SK-N-SH (cell line): ENCODE data around the gene SVOP. TPM values are rescaled to one million over a fixed set of nuclear protein-coding genes. Genes with fewer than 3 reads are reported as not detected.

Experiments used
- CTCF ChIA-PET: fragments of 300-600, 350-600 bp; formaldehyde crosslinking; extraction: SDS; loops from one replicate; lab custom pipeline; 2021; lab: Yijun Ruan, JAX
- POLR2A ChIA-PET: fragments of 350-600 bp; sonication (Branson Sonifier 250); formaldehyde crosslinking; extraction: SDS; loops from one replicate; lab custom pipeline; 2020; ENCODE audit warnings: antibody characterized with exemption, inconsistent platforms; lab: Yijun Ruan, JAX
- DNase-seq: peaks from one replicate; pipeline ENCODE4 v3.0.0; 2012
- H2AFZ ChIP-seq: fragments of 200-600 bp; sonication (generic); 2 replicates; pipeline ENCODE4 v1.8.1; 2016; ENCODE audit warnings: antibody characterized with exemption, mild to moderate bottlenecking, low read depth
- H3F3A ChIP-seq: fragments of 200-600 bp; sonication (generic); replicated peaks from 2 replicates; pipeline ENCODE3; 2016; ENCODE audit warnings: antibody characterized with exemption, mild to moderate bottlenecking; ENCODE audit not compliant: insufficient read depth
- H3K27ac ChIP-seq, 2 experiments: fragments of 200-500 bp in 1 of 2; fragments of 200-600 bp in 1 of 2; sonication (Bioruptor generic) in 1 of 2; sonication (generic), shearing (Covaris generic) in 1 of 2; 2 replicates each; pipeline versions ENCODE4 v1.5.1 to v1.6.1; 2014 to 2016; ENCODE audit warnings: low read depth in 2 of 2, inconsistent platforms in 1 of 2, low read length in 1 of 2, mild to moderate bottlenecking in 1 of 2, mixed read lengths in 1 of 2
- H3K27me3 ChIP-seq: fragments of 200-600 bp; sonication (generic), shearing (Covaris generic); 2 replicates; pipeline ENCODE4 v1.6.1; 2016; ENCODE audit warnings: mixed run types; ENCODE audit not compliant: insufficient read depth
- H3K36me3 ChIP-seq, 2 experiments: fragments of 200-500 bp in 1 of 2; fragments of 200-600 bp in 1 of 2; sonication (Bioruptor generic) in 1 of 2; sonication (generic) in 1 of 2; replicated peaks in 1 of 2; 2 replicates each; pipeline versions ENCODE3 to v1.5.1; 2014 to 2016; ENCODE audit warnings: low read length in 1 of 2, mild to moderate bottlenecking in 1 of 2; ENCODE audit not compliant: insufficient read depth in 2 of 2, control insufficient read depth in 1 of 2
- H3K4me1 ChIP-seq, 2 experiments: fragments of 200-500 bp in 1 of 2; fragments of 200-600 bp in 1 of 2; sonication (Bioruptor generic) in 1 of 2; sonication (generic), shearing (Covaris generic) in 1 of 2; 2 replicates each; pipeline versions ENCODE4 v1.5.1 to v1.6.1; 2014 to 2016; ENCODE audit warnings: low read depth in 1 of 2, low read length in 1 of 2, mixed run types in 1 of 2; ENCODE audit not compliant: insufficient read depth in 2 of 2, control insufficient read depth in 1 of 2
- H3K4me2 ChIP-seq: fragments of 200-600 bp; sonication (generic), shearing (Covaris generic); 2 replicates; pipeline ENCODE4 v1.6.1; 2017; ENCODE audit warnings: mixed run types
- H3K4me3 ChIP-seq, 2 experiments: fragments of 200-500 bp in 1 of 2; fragments of 200-600 bp in 1 of 2; sonication (Bioruptor generic) in 1 of 2; sonication (generic), shearing (Covaris generic) in 1 of 2; 2 replicates each; pipeline versions ENCODE4 v1.5.1 to v1.8.1; 2014 to 2016; ENCODE audit warnings: low read depth in 2 of 2, inconsistent platforms in 1 of 2, low read length in 1 of 2, mild to moderate bottlenecking in 1 of 2, mixed read lengths in 1 of 2, moderate library complexity in 1 of 2
- H3K79me2 ChIP-seq: fragments of 200-600 bp; sonication (generic); 2 replicates; pipeline ENCODE4 v1.8.1; 2017; ENCODE audit warnings: mild to moderate bottlenecking; ENCODE audit not compliant: insufficient read depth
- H3K9ac ChIP-seq: fragments of 200-600 bp; sonication (generic); 2 replicates; pipeline ENCODE4 v1.6.1; 2017; ENCODE audit warnings: mixed run types
- H3K9me2 ChIP-seq: fragments of 200-600 bp; sonication (generic); 2 replicates; pipeline ENCODE4 v1.6.1; 2017; ENCODE audit warnings: mixed run types
- H3K9me3 ChIP-seq: fragments of 200-600 bp; sonication (generic); 2 replicates; pipeline ENCODE4 v1.6.1; 2017; ENCODE audit warnings: mixed run types, mild to moderate bottlenecking, moderate library complexity
- H4K20me1 ChIP-seq: fragments of 200-600 bp; sonication (generic); 2 replicates; pipeline ENCODE4 v1.6.1; 2017; ENCODE audit warnings: mild to moderate bottlenecking, mixed run types; ENCODE audit not compliant: insufficient read depth
- CTCF ChIP-seq: fragments of 200-600 bp; sonication (generic); IDR thresholded peaks from 2 replicates; pipeline ENCODE4 v1.6.1; 2017; ENCODE audit warnings: antibody characterized with exemption, mild to moderate bottlenecking, moderate library complexity
- ELF1 ChIP-seq: IDR thresholded peaks from 2 replicates; pipeline ENCODE4 v1.4.0; 2012
- FOSL2 ChIP-seq: IDR thresholded peaks from 2 replicates; pipeline ENCODE4 v1.4.0; 2012; ENCODE audit warnings: low read depth, mild to moderate bottlenecking, moderate library complexity, borderline replicate concordance
- FOXJ3 ChIP-seq: sonication (generic); formaldehyde crosslinking; IDR thresholded peaks from 2 replicates; pipeline ENCODE4 v1.5.1; 2020; ENCODE audit warnings: mild to moderate bottlenecking, missing genetic modification reagents
- FOXM1 ChIP-seq: IDR thresholded peaks from 2 replicates; pipeline ENCODE4 v1.4.0; 2012; ENCODE audit warnings: low read depth, mild to moderate bottlenecking
- GABPA ChIP-seq: IDR thresholded peaks from 2 replicates; pipeline ENCODE4 v1.4.0; 2012; ENCODE audit warnings: low read depth, mild to moderate bottlenecking
- MEF2A ChIP-seq: IDR thresholded peaks from 2 replicates; pipeline ENCODE4 v1.4.0; 2012; ENCODE audit warnings: low read depth, borderline replicate concordance
- MXI1 ChIP-seq: IDR thresholded peaks from 2 replicates; pipeline ENCODE4 v1.6.1; 2012; ENCODE audit warnings: mild to moderate bottlenecking, low read depth, low read length, improper control_type of control experiment
- NFIC ChIP-seq: IDR thresholded peaks from 2 replicates; pipeline ENCODE4 v1.4.0; 2012; ENCODE audit warnings: borderline replicate concordance
- NRF1 ChIP-seq: IDR thresholded peaks from 2 replicates; pipeline ENCODE4 v1.6.1; 2012; ENCODE audit warnings: low read depth, mild to moderate bottlenecking, low read length
- RAD21 ChIP-seq: IDR thresholded peaks from 2 replicates; pipeline ENCODE4 v1.6.1; 2012; ENCODE audit warnings: mild to moderate bottlenecking, low read length
- SIN3A ChIP-seq: IDR thresholded peaks from 2 replicates; pipeline ENCODE4 v1.6.1; 2012; ENCODE audit warnings: low read depth, mild to moderate bottlenecking, low read length, moderate library complexity, borderline replicate concordance
- SMC3 ChIP-seq: IDR thresholded peaks from 2 replicates; pipeline ENCODE4 v1.6.1; 2012; ENCODE audit warnings: low read depth, low read length, improper control_type of control experiment
- TAF1 ChIP-seq: IDR thresholded peaks from 2 replicates; pipeline ENCODE4 v1.6.1; 2012; ENCODE audit warnings: low read depth, mild to moderate bottlenecking, low read length, moderate library complexity, borderline replicate concordance
- TEAD4 ChIP-seq: IDR thresholded peaks from 2 replicates; pipeline ENCODE4 v1.4.0; 2012; ENCODE audit warnings: mild to moderate bottlenecking, borderline replicate concordance; ENCODE audit not compliant: insufficient read depth
- WGBS: methylation state at CpG from one replicate; pipeline ENCODE4 v1.1.6; 2017; ENCODE audit warnings: low lambda C conversion rate; 5-methylcytosine and 5-hydroxymethylcytosine counted together
- polyA plus RNA-seq, 3 experiments: library from polyadenylated mRNA; depleted of rRNA; stranded (reverse); fragments of >200 nt; gene quantifications; 2 replicates each; pipeline ENCODE4 v1.2.3, GENCODE V29; 2012
- TF ChIP-seq, protein P1 (sequence below): fragments of 150-350 bp; IDR thresholded peaks from 2 replicates; pipeline ENCODE4 v1.6.1; 2016; ENCODE audit warnings: mild to moderate bottlenecking, low read depth, low read length
- TF ChIP-seq, protein P2 (sequence below): IDR thresholded peaks from 2 replicates; pipeline ENCODE4 v1.6.1; 2012; ENCODE audit warnings: mild to moderate bottlenecking, low read depth, low read length, moderate library complexity

The SVOP gene
- polyA plus RNA-seq, 1 of the 3 experiments (the other 2 are of a cell fraction) = 0.07 TPM

DNA sequence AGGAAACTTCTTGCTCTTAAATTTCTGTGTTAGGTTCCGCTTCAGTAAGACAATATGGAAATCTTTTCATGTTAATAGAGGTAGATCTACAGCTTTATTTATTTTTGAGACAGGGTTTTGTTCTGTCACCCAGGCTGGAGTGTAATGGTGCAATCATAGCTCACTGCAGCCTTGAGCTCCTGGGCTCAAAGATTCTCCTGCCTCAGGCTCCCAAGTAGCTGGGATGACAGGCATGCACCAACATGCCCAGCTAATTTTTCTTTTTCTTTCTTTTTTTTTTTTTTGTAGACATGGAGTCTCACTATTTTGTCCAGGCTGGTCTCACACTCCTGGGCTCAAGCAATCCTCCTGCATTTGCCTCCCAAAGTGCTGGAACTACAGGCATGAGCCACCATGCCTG lies 70.9 kb downstream of the SVOP start:
- no peak overlapping the region for H3K27ac ChIP-seq
- no peaks in the 10 kb centered on the region for H3K79me2 ChIP-seq
- no peak overlapping the region for H3K4me2 ChIP-seq
- TF ChIP-seq CTCF = no peak
- no peak for TF ChIP-seq ELF1
- TF ChIP-seq RAD21 = no peak
- no peak for TF ChIP-seq NFIC
- TF ChIP-seq MXI1 = no peak
- no peak for TF ChIP-seq FOXM1
- TF ChIP-seq TAF1 = no peak
- TF ChIP-seq FOXJ3 (CRISPR knock-in tag) = no peak
- TF ChIP-seq, protein P1, sequence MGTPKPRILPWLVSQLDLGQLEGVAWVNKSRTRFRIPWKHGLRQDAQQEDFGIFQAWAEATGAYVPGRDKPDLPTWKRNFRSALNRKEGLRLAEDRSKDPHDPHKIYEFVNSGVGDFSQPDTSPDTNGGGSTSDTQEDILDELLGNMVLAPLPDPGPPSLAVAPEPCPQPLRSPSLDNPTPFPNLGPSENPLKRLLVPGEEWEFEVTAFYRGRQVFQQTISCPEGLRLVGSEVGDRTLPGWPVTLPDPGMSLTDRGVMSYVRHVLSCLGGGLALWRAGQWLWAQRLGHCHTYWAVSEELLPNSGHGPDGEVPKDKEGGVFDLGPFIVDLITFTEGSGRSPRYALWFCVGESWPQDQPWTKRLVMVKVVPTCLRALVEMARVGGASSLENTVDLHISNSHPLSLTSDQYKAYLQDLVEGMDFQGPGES = no peak
- no peak for TF ChIP-seq MEF2A
- TF ChIP-seq, protein P2, sequence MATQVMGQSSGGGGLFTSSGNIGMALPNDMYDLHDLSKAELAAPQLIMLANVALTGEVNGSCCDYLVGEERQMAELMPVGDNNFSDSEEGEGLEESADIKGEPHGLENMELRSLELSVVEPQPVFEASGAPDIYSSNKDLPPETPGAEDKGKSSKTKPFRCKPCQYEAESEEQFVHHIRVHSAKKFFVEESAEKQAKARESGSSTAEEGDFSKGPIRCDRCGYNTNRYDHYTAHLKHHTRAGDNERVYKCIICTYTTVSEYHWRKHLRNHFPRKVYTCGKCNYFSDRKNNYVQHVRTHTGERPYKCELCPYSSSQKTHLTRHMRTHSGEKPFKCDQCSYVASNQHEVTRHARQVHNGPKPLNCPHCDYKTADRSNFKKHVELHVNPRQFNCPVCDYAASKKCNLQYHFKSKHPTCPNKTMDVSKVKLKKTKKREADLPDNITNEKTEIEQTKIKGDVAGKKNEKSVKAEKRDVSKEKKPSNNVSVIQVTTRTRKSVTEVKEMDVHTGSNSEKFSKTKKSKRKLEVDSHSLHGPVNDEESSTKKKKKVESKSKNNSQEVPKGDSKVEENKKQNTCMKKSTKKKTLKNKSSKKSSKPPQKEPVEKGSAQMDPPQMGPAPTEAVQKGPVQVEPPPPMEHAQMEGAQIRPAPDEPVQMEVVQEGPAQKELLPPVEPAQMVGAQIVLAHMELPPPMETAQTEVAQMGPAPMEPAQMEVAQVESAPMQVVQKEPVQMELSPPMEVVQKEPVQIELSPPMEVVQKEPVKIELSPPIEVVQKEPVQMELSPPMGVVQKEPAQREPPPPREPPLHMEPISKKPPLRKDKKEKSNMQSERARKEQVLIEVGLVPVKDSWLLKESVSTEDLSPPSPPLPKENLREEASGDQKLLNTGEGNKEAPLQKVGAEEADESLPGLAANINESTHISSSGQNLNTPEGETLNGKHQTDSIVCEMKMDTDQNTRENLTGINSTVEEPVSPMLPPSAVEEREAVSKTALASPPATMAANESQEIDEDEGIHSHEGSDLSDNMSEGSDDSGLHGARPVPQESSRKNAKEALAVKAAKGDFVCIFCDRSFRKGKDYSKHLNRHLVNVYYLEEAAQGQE = no peak
- ChIA-PET CTCF (interaction anchor here (0.8 to 1.8 kb wide), 10 partner anchors 10 to 311 kb away, joined by 3 to 11 read pairs (median 4); no protein-coding TSS in a partner anchor), POLR2A (no interaction called here)
- H3K9ac ChIP-seq = no peak overlapping the region
- H3K4me3 ChIP-seq = no peak overlapping the region
- H3K4me1 ChIP-seq = peaks cover 0 to 3% of the 10 kb centered on the region in 2 experiments; a peak in 1 of 4 replicates
- no peaks in the 10 kb centered on the region for H3F3A ChIP-seq
- 79% methylated on average over 1 of the region's 1 CpG for WGBS
- no peaks in the 10 kb centered on the region for H4K20me1 ChIP-seq
- no peaks in the 10 kb centered on the region for H3K9me2 ChIP-seq
- no peaks in the 10 kb centered on the region for H3K27me3 ChIP-seq
- DNase-seq = no peak
- H2AFZ ChIP-seq = no peak overlapping the region
- H3K9me3 ChIP-seq = peaks cover 4% of the 10 kb centered on the region; the same call in 1 of the 2 replicates
- H3K36me3 ChIP-seq = no peaks in the 10 kb centered on the region

DNA sequence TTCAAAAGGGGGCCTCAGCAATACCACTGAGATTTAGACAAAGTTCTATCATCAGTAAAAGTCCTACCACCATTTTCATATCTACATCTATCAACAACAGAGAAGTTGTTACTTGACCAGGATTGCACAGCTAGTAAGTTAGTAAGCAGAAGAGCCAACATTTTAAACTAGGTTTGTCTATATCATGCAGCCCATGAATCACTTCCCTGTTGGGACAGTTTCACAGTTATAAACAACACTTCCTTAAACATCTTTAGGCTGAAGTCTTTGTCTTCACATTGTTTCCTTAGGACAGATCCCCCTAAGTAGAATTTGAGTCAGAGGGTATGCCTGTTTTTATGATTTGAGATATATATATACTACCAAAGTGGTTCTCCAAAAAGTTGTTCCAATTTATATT lies 72.5 kb downstream of the SVOP start:
- ChIA-PET CTCF (interaction anchor here (1.8 kb wide), 1 partner anchor 284 kb away, joined by 4 read pairs; no protein-coding TSS in a partner anchor), POLR2A (no interaction called here)
- Histone ChIP-seq H3K4me1 (peaks cover 0 to 3% of the 10 kb centered on the region in 2 experiments; a peak in 1 of 4 replicates), H4K20me1 (no peaks in the 10 kb centered on the region), H3F3A (no peaks in the 10 kb centered on the region), H3K27me3 (no peaks in the 10 kb centered on the region), H3K4me2 (no peak overlapping the region), H3K27ac (no peak overlapping the region), H3K79me2 (no peaks in the 10 kb centered on the region), H2AFZ (no peak overlapping the region), H3K9me2 (no peaks in the 10 kb centered on the region), H3K9me3 (peaks cover 4% of the 10 kb centered on the region; the same call in 1 of the 2 replicates), H3K36me3 (no peaks in the 10 kb centered on the region), H3K9ac (no peak overlapping the region), H3K4me3 (no peak overlapping the region)
- no peak for DNase-seq
- TF ChIP-seq NFIC (no peak), SMC3 (no peak), FOSL2 (no peak), GABPA (no peak), TAF1 (no peak), CTCF (no peak), MXI1 (no peak), TEAD4 (no peak), NRF1 (no peak), SIN3A (no peak)
